ENCODE measurements around the gene VAV2. TPM values are rescaled to one million over a fixed set of nuclear protein-coding genes. Genes with fewer than 3 reads are reported as not detected.
"Not testable (repeated sequence)": the region's sequence is repeated elsewhere in the genome, so short reads cannot be mapped to it uniquely, and the experiment has no call there.

The VAV2 gene
- polyA plus RNA-seq, 10 donors: 12.0 to 16.7 (median 14.3) TPM

DNA sequence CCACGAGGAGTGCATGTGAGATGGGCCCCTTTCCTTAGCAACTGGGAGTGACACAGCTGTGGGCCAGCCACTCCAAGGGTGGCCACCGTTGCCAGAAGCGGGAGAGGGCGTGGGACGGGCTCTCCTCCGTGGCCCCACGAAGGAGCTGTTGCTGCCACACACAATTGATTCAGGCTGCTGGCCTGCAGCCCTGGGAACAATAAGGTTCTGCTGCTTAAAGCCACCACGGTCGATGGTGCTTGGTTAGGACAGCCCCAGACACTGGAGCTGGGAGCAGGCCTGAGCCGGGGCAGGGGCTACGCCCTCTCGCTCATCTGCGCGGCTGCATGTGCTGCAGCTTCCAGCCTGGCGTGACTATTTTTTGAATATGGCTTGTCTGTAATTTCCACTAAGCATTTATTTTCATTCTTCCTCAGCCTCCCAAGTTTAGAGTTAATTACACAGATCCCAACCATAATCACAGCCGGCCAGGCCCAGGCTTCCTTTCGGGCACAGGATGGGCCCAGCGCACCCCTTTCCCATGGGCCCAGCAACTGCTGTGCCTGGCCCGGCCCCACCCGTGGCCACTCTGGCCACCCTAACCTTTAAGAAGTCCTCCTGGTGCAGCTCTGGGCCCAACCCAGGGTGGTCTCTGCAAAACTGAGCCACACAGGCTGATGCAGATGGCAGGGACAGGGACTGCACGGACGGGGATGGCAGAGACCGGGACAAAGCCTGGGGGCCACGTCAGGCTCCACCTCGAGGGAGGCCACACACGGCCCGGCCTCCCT lies 49.7 kb downstream of the VAV2 start:
- DNase-seq: no peak

DNA sequence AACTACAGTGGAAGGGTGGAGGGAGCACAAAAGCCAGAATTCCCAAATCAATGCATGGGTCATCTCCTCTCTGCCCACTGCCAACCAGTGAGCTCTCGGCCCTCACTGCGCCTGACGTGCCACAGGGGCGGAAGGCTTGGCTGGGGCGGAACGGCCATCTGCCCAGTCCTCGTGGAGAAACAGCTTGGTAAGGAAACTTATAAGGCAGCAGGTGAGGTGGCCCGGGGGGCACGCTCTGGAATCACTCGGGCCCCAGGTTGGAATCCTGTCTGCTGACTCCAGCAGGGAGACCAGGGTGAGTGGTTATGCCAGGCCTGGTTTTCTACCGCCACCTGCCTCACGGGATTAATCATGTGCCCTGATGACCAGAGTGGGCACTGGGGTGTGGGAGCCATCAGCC lies 52.3 kb downstream of the VAV2 start:
- DNase-seq: no peak

DNA sequence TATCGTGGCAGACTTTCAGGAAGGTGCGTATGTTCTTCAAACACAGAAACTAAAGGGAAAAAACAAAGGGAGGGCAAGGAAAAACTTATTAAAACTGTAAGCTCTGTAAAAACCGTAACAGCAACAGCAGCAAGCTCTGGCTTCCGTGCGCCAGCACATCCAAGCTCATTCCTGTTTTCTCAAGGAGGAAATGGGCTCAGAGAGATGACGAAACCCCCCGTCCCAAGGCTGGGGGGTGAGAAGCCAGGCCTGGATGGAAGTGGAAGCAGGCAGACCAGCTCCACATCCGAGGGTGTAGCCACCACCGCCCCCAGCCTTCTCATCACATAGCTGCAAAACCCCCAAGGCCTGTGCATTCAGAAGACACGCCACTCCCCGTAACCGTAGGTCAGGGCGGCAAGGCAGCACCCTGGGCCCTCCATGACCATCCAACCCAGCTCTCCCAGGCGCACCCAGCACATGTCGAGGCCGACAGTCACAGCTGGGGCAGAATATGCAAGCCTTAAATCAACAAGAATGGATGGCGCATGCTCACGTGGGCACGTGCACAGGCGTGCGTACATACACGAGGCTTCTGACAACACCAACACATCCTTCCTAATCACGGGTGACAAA lies 52.8 kb downstream of the VAV2 start:
- no peak for DNase-seq

DNA sequence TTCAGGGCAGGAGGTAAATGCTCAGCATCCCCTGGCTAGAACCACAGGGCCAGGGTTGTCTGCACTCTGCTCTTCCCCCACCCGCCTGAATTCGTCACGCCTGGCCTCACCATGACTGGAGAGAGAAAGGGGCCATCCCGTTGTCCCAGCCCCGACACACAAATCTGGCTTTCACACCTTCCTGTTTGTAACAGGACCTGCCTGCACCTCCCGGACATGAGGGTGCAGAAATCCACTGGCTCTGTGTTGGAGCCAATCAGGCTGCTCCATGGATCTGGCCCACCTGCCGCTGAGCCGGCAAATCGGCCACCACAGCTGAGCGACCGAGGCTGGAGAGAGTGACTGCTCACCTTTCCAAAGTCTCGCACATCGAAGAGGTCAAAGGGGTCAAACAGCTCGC lies 53.4 kb downstream of the VAV2 start:
- DNase-seq: no peak

DNA sequence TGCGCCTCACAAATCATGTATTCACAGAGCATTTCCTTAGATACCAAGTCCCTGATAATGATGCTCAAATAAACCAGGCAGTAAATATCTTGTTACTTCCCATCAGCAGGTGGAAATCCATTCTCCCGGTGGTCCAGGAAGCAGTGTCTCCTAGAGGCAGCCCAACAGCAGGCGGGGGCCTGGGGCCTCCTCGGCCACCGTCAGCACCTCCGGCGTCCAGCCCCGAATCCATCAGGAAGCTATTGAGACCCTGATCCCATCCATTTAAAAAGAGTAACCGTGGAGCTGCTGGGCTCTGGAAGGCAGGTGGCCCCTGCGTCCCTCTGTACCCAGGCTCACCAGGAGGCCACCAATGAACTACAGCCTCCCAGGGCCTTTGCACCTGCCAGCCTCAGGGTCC lies 54.0 kb downstream of the VAV2 start:
- no peak for DNase-seq

DNA sequence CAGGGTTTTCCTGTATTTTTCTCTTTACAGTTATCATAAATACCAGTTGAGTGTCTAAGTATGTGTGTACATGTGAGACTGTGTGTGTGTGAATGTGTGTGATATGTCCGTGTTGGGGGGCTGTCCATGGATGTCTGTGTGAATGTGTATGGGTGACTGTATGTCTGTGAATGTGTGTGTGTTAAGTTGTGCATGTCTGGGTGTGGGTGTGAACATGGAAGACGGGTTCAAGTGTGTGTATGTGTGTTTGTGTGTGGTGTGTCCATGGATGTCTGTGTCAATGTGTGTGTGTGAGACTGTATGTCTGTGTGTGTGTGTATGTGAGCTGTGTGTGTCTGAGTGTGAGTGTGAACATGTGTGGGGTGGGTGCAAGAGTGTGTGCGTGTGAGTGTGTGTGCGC lies 55.0 kb downstream of the VAV2 start:
- DNase-seq: no peak

DNA sequence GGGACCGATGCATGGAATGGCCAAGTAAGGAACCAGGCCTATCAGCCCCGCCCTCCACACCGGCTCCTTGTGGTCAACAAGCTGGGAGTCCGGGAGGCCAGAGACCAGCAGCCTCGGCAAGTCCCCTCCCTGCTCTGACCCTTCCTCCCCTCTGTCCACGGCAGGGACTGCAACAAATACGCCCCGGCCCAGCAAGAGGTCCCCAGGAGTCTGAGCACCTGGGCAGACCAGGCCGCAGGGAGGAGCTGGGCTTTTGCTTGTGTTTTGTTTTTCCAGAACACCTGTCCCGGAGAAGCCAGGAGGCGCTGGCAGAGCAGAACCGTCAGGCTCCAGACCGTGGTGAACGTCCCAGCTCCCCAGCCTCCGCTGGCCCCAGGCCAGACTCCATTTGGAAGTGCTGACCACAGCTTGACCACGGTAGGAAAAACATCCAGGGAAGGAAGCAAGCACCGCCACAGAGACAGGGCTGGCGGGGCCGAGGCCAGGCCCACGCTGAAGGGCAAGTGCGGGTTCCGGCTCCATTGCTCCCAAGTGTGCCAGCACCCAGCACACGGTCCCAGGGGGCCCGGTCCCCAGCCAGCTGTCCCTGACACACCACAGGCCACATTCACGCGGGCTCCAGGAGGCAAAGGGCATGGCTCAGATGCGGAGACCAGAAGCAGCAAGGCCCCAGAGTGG lies 56.7 kb downstream of the VAV2 start:
- peak; percentile 53 to 85 (median 79) for DNase-seq

DNA sequence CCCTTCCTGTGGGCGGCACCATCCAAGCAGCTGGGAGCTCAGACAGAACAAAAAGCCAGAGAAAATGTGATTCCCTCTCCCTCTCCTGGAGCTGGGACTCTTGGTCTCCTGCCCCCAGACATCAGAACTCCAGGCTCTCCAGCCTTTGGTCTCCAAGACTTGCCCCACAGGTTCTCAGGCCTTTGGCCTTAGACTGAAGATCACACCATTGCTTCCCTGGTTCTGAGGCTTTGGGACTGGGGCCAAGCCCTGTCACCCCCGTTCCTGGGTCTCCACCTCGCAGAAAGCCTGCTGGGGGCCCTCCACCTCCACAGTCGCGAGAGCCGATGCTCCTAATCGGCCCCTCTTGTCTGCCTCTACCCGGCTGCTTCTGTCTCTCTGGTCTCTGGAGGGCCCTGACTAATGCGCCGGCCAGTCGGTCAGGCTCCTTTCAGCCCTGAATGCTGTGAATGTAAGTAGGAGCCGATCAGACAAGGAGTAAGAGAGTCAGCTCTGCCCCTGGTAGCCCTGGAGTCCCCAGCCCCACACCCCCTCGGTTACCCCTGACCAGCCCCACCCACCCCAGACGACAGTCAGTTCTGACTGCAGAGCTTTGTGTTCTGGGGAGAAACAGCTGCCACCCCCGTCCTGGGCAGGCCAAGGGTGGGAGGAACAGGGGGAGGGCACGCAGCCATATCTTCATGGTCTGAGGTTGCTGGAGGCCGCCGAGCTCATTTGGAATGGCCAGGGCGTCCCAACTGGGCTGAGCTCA lies 57.5 kb downstream of the VAV2 start:
- DNase-seq: no peak

DNA sequence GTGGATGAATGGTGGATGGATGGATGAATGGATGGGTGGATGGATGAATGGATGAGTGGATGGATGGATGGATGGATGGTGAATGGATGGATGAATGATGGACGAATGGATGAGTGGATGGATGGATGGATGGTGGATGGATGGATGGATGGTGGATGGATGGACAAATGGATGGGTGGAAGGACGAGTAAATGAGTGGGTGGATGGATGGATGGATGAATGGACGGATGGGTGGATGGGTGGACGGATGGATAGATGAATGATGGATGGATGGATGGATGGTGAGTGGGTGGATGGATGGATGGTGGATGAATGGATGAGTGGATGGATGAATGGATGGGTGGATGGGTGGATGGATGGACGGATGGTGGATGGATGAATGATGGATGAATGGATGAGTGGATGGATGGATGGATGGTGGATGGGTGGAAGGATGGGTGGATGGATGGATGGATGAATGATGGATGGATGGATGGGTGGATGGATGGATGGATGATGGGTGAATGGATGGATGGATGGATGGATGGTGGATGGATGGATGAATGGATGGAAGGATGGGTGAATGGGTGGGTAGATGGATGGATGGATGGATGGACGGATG lies 58.6 kb downstream of the VAV2 start:
- DNase-seq: no peak

DNA sequence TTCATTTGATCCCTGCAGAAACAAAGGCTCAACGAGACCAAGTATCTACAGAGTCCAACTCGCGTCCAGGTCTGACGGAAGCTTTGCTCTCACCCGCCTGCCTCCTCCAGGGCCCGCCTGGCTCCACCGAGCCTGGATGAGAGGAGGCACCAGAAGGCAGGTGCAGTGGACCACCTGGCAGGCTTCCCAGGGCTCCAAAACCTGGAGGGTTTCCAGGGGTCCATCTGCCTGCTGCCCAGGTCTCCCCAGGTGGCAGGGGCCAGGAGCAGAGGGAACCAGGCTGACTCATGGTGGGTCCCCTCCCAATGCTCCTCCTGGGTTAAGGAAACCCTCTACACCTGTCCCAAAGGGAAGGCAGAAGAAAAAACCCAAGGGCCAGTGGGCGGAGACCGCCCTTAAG lies 59.5 kb downstream of the VAV2 start:
- no peak for DNase-seq

DNA sequence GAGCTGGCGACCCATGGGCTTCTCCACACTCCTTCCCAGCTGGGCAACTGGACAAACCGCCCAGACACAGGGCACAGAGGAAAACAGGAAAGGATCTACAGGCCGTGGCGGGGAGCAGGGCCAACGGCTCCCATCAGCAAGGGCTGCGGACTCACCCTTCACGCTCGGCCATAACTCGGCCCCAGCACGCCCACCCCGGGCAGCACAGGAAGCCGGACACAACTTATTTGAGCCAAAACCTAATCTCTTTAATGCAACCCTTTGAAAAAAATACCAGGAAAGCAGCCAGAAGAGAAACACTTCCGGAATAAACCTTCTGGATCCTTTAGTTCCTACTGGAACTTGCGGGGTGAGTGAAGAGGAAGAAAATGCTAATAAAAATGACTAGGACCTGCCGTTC lies 59.9 kb downstream of the VAV2 start:
- peak in 1 of 3 donors; percentile 58 for DNase-seq

DNA sequence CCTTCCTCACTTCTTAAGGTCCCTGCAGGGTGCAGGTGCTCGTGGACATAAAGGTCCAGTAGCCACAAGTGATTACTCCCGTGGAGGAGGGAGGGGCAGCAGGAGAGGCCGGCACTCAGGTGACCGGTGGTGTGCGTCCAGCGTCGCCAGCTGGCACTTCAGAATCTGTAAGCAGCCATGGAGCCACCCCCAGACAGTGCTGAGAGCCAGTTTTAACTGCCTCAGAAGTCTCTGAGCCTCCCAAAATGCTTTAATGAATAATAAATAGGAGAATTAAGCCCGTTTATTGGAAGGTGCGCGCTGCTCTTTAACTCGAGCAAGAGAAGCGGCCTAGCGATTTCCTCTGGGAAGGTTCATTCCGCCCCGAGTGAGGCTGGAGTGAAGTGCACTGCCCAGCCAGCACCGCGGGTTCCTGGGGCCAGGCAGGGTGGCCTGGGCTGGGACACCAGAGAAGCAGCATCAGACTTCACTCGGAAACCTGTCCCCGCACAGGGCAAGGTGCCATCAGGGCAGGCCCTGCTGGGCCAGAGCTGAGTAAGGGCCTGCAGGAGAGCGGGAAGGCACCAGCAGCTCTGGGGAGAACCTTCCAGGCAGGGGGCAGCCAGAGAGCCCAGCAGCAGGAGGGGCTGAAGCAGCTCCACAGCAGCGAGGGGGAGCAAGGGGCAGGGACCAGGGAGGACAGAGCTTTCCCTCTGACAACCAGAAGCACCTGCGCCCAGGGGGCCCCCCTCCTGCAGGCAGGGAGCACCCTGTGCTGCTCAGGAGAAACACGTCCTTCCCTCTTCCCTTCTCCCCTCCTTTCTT lies 61.2 kb downstream of the VAV2 start:
- DNase-seq: no peak

DNA sequence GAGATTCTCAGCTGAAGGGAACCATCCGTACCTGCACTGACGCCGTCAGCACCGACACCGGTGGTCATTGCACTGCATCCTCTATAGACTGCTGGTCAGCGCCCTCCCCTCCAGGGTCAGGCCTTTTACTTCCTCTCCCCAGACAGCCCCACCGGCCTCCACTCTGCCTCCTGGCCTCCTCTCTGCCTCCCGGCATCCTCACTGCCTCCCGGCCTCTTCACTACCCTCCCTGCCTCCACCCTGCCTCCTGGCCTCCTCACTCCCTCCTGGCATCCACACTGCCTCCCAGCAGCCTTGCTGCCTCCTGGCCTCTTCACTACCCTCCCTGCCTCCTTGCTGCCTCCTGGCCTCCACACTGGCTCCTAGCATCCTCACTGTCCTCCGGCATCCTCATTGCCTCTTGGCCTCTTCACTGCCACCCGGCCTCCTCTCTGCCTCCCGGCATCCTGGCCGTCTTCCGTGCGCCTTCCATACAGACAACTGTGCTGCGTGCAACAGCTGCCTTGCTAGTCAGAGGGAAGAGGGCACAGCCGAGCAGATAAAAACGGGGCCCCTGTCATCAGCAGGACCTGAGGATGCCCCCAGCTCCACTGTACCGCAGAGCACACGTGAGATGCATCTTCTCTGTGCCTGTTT lies 62.0 kb downstream of the VAV2 start:
- no peak for DNase-seq

DNA sequence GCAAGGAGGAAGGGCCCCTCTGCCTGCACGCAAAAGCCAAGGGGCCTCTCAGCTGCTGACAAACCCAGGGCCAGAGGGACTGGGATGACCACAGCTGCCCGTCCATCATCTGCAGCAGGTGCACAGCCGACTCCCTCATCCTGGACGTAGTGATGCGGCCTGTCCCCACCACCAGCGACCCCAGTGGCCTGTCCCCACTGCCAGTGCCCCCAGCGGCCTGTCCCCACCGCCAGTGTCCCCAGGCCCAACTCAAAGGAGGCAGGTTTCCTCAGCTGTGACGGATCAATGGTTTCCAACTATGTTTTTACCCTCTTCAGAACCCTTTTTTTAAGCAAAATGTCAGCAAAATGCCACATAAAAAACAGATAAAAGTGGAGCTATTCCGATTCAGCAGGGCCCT lies 62.5 kb downstream of the VAV2 start:
- no peak for DNase-seq

DNA sequence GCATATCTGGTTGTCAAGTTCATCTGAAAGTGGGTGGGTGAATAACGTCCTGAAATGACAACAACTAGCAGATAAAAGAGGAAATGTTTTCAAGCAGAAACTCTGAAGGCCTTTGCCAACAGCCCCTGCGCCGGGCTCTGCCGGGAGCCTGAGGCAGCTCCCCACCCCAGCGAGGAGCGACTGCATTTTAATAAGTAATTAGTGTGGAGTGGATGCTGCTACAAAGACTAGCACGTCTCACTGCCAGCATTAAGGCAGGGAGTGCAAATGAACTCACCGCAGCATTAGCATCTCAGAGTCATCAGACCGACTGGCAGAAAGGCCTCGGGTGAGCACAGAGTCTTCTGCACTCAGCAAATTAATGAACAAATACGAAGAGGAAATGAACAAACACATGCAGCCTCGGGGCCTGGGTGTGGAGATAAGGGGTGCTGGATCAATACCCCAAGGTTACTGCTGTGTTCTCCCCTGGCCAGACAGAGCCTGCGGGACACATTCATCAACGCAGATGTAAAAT lies 63.8 kb downstream of the VAV2 start:
- DNase-seq: no peak

DNA sequence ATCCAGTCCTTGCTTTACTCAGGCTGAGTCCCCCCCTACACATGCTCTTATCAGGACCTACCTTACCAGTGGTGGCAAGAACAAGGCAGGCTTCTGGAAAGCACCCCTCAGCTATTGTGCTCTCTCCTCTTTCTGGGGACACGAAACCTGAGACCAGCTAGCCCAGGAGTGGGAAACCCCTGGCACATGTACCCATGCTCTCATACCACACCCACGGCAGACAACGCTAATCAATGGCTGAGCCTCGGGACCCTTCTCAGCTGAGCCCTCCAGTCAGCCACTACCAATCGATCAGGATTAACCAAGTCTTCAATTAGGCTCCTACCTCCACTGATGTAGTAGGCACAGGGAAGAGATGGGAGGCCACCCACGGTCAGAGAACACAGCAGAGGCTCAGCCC lies 65.1 kb downstream of the VAV2 start:
- no peak for DNase-seq

DNA sequence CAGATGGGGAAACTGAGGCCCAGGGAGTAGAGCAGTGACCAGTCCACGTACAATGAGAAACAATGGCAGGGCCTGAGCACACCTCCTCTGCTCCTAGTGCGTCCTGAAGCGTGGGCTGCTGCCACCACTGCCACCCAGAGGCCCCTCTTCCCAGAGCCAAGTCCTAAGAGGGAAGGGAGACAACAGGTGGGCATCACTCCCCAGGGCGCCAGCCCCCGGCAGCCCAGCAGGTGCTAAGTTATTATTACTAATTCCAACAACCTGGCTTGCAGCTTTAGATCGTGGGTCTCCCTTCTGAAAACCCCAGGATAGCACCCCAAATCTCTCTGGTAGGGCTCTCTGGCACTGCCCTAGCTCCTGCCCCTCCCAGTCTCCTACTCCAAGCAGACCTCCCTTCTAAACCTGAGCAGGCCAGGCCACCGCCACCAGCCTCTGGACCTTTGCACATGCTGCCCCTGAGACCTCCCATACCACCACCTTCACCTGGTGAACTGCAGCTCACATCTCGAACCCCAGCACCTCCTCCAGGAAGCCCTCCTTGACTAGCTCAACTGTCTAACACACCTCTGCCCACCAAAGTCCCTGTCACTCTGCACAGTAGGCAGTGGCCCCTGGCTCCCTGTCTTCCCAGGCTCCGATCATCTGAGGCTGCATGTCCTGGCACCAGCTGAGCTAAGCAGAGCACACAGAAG lies 65.8 kb downstream of the VAV2 start:
- no peak for DNase-seq

DNA sequence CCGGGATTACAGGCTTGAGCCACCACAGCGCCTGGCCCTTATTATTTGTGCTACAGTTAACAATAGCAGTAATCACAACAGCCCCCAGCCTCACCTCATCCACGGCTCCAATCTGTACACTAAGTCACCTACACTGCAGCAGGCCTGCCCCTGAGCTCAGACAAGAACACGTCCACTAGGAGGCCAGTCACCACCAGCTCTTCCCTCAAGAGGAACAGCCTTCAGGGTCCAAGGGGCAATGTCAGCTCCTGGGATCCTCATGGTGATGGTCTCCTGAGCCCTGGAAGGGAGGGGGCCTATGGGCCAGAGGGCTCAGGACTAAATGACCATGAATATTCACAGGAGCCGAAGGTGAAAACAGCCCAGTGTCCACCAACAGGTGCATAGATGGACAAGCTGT lies 67.7 kb downstream of the VAV2 start:
- DNase-seq: no peak

DNA sequence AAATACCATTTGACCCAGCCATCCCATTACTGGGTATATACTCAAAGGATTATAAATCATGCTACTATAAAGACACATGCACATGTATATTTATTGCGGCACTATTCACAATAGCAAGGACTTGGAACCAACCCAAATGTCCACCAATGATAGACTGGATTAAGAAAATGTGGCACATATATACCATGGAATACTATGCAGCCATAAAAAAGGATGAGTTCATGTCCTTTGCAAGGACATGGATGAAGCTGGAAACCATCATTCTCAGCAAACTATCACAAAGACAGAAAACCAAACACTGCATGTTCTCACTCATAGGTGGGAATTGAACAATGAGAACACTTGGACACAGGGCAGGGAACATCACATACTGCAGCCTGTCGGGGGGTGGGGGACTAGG lies 68.5 kb downstream of the VAV2 start:
- not testable (repeated sequence) for DNase-seq

DNA sequence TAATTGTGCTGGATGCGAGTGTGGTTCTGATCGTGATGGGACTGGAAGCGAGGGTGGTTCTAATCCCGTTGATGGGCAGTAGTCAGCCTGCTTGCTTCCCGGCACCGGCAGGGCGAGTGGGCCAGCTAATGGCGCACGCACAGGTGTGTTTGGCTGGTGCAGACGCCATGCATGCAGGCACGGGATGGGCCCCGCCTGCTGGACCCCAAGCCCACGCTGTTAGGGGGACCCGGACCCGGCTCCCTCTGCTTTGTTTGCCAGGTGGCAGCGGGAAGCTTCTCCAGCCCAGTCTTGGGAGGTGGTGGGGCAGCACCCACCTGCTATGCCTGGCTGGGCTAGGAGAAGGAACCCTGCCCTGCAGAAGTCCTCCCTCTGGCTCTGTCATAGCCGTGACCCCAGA lies 70.3 kb downstream of the VAV2 start:
- no peak for DNase-seq
